HuH-7.5 (cell line): ENCODE results near the gene MS4A15.
A peak's percentile ranks its signal among the peaks of the same experiment; 100 is the strongest.
"Not testable (repeated sequence)": the region's sequence is repeated elsewhere in the genome, so short reads cannot be mapped to it uniquely, and the experiment has no call there.

Experiments used
- DNase-seq: peaks from one replicate; pipeline ENCODE4 v3.0.0; 2011; ENCODE audit warnings: low spot score

Gene MS4A15

GRCh38 chr11:60756307-60757032 is at the start of gene MS4A15:
TSS of gene MS4A15 (plus strand) at chr11:60756867. CDS start at chr11:60763734, 6,867 bp downstream.
- DNase-seq = peak; percentile 47

- no peak for DNase-seq
These were observed 49.7 kb upstream of the MS4A15 start for GRCh38 chr11:60706931-60707330.

GRCh38 chr11:60710482-60710881 is 46.2 kb upstream of the MS4A15 start:
- DNase-seq = no peak

- no peak for DNase-seq
These were observed 45.4 kb upstream of the MS4A15 start for GRCh38 chr11:60711276-60711675.

- not testable (repeated sequence) for DNase-seq
These were observed 43.2 kb upstream of the MS4A15 start for GRCh38 chr11:60713423-60713822.

- no peak for DNase-seq
These were observed 38.7 kb upstream of the MS4A15 start for GRCh38 chr11:60717956-60718355.

GRCh38 chr11:60718524-60719316 is 37.9 kb upstream of the MS4A15 start:
- DNase-seq = no peak

- no peak for DNase-seq
These were observed 37.3 kb upstream of the MS4A15 start for GRCh38 chr11:60719391-60719790.

GRCh38 chr11:60720460-60720859 is 36.2 kb upstream of the MS4A15 start:
- no peak for DNase-seq

GRCh38 chr11:60724420-60724819 is 32.2 kb upstream of the MS4A15 start, which contains the start of gene MS4A18:
TSS of gene MS4A18 (plus strand) at chr11:60724720.
- DNase-seq = no peak

- no peak for DNase-seq
These were observed 31.1 kb upstream of the MS4A15 start for GRCh38 chr11:60725592-60725991.

GRCh38 chr11:60731586-60731985 is 25.1 kb upstream of the MS4A15 start:
- DNase-seq = no peak

GRCh38 chr11:60734279-60734678 is 22.4 kb upstream of the MS4A15 start:
- no peak for DNase-seq

- DNase-seq = no peak
These were observed 17.6 kb upstream of the MS4A15 start for GRCh38 chr11:60739114-60739513.

GRCh38 chr11:60740573-60740972 is 16.1 kb upstream of the MS4A15 start:
- DNase-seq = no peak

- DNase-seq = no peak
These were observed 15.2 kb upstream of the MS4A15 start for GRCh38 chr11:60741421-60741820.

- DNase-seq = no peak
These were observed 13.6 kb upstream of the MS4A15 start for GRCh38 chr11:60743058-60743457.

- DNase-seq = no peak
These were observed 12.6 kb upstream of the MS4A15 start for GRCh38 chr11:60744114-60744513.

- DNase-seq = no peak
These were observed 9.3 kb upstream of the MS4A15 start for GRCh38 chr11:60747359-60747873.

GRCh38 chr11:60748225-60748624 is 8.4 kb upstream of the MS4A15 start:
- DNase-seq = no peak

- no peak for DNase-seq
These were observed 7.8 kb upstream of the MS4A15 start for GRCh38 chr11:60748821-60749220.

GRCh38 chr11:60750911-60751310 is 5.8 kb upstream of the MS4A15 start:
- no peak for DNase-seq

- DNase-seq = no peak
These were observed 3.4 kb upstream of the MS4A15 start for GRCh38 chr11:60753309-60753708.
